NCI-H146 treated with DMSO at 0.1 percent for 48 hours (cell line): ENCODE measurements around the gene VTCN1.

ENCODE experiments used
- DNase-seq: peaks from one replicate; lab custom pipeline; 2025; ENCODE audit not compliant: unreplicated experiment; lab: John Stamatoyannopoulos, UW

VTCN1 gene

GRCh38 chr1:117210386-117210785 is 341 bp downstream of the VTCN1 start:
- no peak for DNase-seq

GRCh38 chr1:117209094-117209493 is 1.6 kb downstream of the VTCN1 start:
- no peak for DNase-seq

- no peak for DNase-seq
Observed at GRCh38 chr1:117208580-117208979, 2.1 kb downstream of the VTCN1 start.

- no peak for DNase-seq
Observed at GRCh38 chr1:117205368-117205767, 5.4 kb downstream of the VTCN1 start.

GRCh38 chr1:117201808-117202207 is 8.9 kb downstream of the VTCN1 start:
- DNase-seq, result no peak

- no peak for DNase-seq
Observed at GRCh38 chr1:117198097-117198496, 12.6 kb downstream of the VTCN1 start.

- DNase-seq, result no peak
Observed at GRCh38 chr1:117189726-117190125, 21.0 kb downstream of the VTCN1 start.

GRCh38 chr1:117188816-117189437 is 21.8 kb downstream of the VTCN1 start:
- no peak for DNase-seq

- no peak for DNase-seq
Observed at GRCh38 chr1:117188170-117188815, 22.4 kb downstream of the VTCN1 start.

- no peak for DNase-seq
Observed at GRCh38 chr1:117183112-117183511, 27.6 kb downstream of the VTCN1 start.

- no peak for DNase-seq
Observed at GRCh38 chr1:117182319-117182718, 28.4 kb downstream of the VTCN1 start.

GRCh38 chr1:117181630-117182041 is 29.1 kb downstream of the VTCN1 start:
- DNase-seq, result no peak

- no peak for DNase-seq
Observed at GRCh38 chr1:117180147-117180967, 30.4 kb downstream of the VTCN1 start.

- DNase-seq, result peak; percentile 77
Observed at GRCh38 chr1:117179471-117179870, 31.3 kb downstream of the VTCN1 start.

- no peak for DNase-seq
Observed at GRCh38 chr1:117178756-117179155, 32.0 kb downstream of the VTCN1 start.

GRCh38 chr1:117177376-117177775 is 33.4 kb downstream of the VTCN1 start:
- DNase-seq, result no peak

GRCh38 chr1:117176579-117176978 is 34.1 kb downstream of the VTCN1 start:
- DNase-seq, result no peak

GRCh38 chr1:117174851-117175250 is 35.9 kb downstream of the VTCN1 start:
- DNase-seq, result no peak

- no peak for DNase-seq
Observed at GRCh38 chr1:117173691-117174090, 37.0 kb downstream of the VTCN1 start.

GRCh38 chr1:117173006-117173405 is 37.7 kb downstream of the VTCN1 start:
- DNase-seq, result no peak

- DNase-seq, result no peak
Observed at GRCh38 chr1:117171900-117172511, 38.7 kb downstream of the VTCN1 start.
